ENCODE results near the gene GNGT2.

GRCh38 chr17:49241692-49242397 is 31.5 kb upstream of the GNGT2 start:
- no peak for TF ChIP-seq CTCF (optimal IDR thresholded peaks at IDR 0.05 in 1 of 3, IDR thresholded peaks at IDR 0.05 in 1 of 3, conservative IDR thresholded peaks at IDR 0.05 in 1 of 3; ENCODE audit: extremely low read depth in 1 of 3, insufficient read depth in 2 of 3, low read length in 3 of 3)
- no peak for TF ChIP-seq EZH2 (IDR thresholded peaks at IDR 0.05; ENCODE audit: low read length)
